ENCODE results near the gene RNF222.

The RNF222 gene

GRCh38 chr17:8345052-8345690 is 52.5 kb downstream of the RNF222 start:
- no peak for DNase-seq (ENCODE audit: low spot score)

GRCh38 chr17:8341456-8341855 is 56.2 kb downstream of the RNF222 start:
- no peak for DNase-seq (ENCODE audit: low spot score)
